ENCODE measurements around the gene ARHGAP42. TPM values are rescaled to one million over a fixed set of nuclear protein-coding genes. Genes with fewer than 3 reads are reported as not detected.

The ARHGAP42 gene
- total and polyA plus RNA-seq, 2 of the 13 experiments (the other 11 are each of a cell fraction or from before 2014, with no cell fraction given) = 2.5 to 4.3 TPM

- no peak overlapping the region for H3K27ac ChIP-seq (ENCODE audit: extremely low read length, insufficient read depth, low read length)
- DNase-seq (ENCODE audit: low spot score) (no peak), FAIRE-seq (no peak), ATAC-seq (no peak)
- CTCF ChIA-PET (ENCODE audit: low intra/inter-chr PET ratio, low total read pairs) = no interaction called here
- no TSS peak for BruUV-seq (replicated peaks)
- no peaks in the 10 kb centered on the region for H4K20me1 ChIP-seq (ENCODE audit: insufficient read depth, low read length)
- POLR2A ChIA-PET = no interaction called here
- WGBS (ENCODE audit: low lambda C conversion rate) = 0% methylated on average over 1 of the region's 1 CpG
- no peaks in the 10 kb centered on the region for H3K9me3 ChIP-seq (ENCODE audit: low read length)
- H3K27me3 ChIP-seq (ENCODE audit: control insufficient read depth in 1 of 2, insufficient read depth in 2 of 2, low read length in 2 of 2) = no peaks in the 10 kb centered on the region
- no peak overlapping the region for H3K9ac ChIP-seq (ENCODE audit: insufficient read depth, low read depth, low read length)
- H2AFZ ChIP-seq (ENCODE audit: low read length) = no peak overlapping the region
- intact Hi-C loops (cut with micrococcal nuclease; ENCODE audit: unreplicated experiment) = no loop called here
- no peaks in the 10 kb centered on the region for H3K79me2 ChIP-seq (ENCODE audit: insufficient read depth, low read length)
- no peak overlapping the region for H3K4me2 ChIP-seq (ENCODE audit: low read depth, low read length)
- H3K36me3 ChIP-seq (replicated peaks in 1 of 2; ENCODE audit: control insufficient read depth in 1 of 2, insufficient read depth in 2 of 2, low read length in 2 of 2) = no peaks in the 10 kb centered on the region
- H3K4me3 ChIP-seq (replicated peaks in 1 of 3; ENCODE audit: insufficient read depth in 1 of 3, low read depth in 2 of 3, low read length in 3 of 3) = no peak overlapping the region
- peaks cover 8% of the 10 kb centered on the region; the same call in 1 of the 2 replicates for H3K4me1 ChIP-seq (ENCODE audit: insufficient read depth, low read length)
- in situ Hi-C loops (cut with HindIII; ENCODE audit: extremely low pct_ligation_motif_present, low pct_unique_long_range_greater_than_20kb) = no loop called here
- TF ChIP-seq PPARG (CRISPR knock-in tag; conservative IDR thresholded peaks at IDR 0.05) = no peak
- TF ChIP-seq AKNA (CRISPR knock-in tag; IDR thresholded peaks at IDR 0.05; ENCODE audit: borderline replicate concordance) = no peak
- no peak for TF ChIP-seq CEBPB (IDR thresholded peaks at IDR 0.05; ENCODE audit: borderline replicate concordance, low read depth, low read length)
- no peak for TF ChIP-seq HOXD1 (CRISPR knock-in tag; IDR thresholded peaks at IDR 0.05)
- no peak for TF ChIP-seq ATAD3A (CRISPR knock-in tag; IDR thresholded peaks at IDR 0.05)
- no peak for TF ChIP-seq ZNF430 (CRISPR knock-in tag; IDR thresholded peaks at IDR 0.05)
- no peak for TF ChIP-seq CENPT (CRISPR knock-in tag; IDR thresholded peaks at IDR 0.05; ENCODE audit: low read depth)
- no peak for TF ChIP-seq TFE3 (CRISPR knock-in tag; IDR thresholded peaks at IDR 0.05)
- TF ChIP-seq STAT5B (CRISPR knock-in tag; IDR thresholded peaks at IDR 0.05) = no peak
- no peak for TF ChIP-seq NCOR1 (IDR thresholded peaks at IDR 0.05; ENCODE audit: borderline replicate concordance, low read length)
- no peak for TF ChIP-seq SMYD3 (CRISPR knock-in tag; IDR thresholded peaks at IDR 0.05)
- TF ChIP-seq PHF8 (CRISPR knock-in tag; IDR thresholded peaks at IDR 0.05) = no peak
- TF ChIP-seq JUN (CRISPR knock-in tag; IDR thresholded peaks at IDR 0.05) = no peak
- TF ChIP-seq ZMYM2 (CRISPR knock-in tag; IDR thresholded peaks at IDR 0.05) = no peak
- no peak for TF ChIP-seq ZNF7 (CRISPR knock-in tag; IDR thresholded peaks at IDR 0.05)
- no peak for TF ChIP-seq THAP9 (CRISPR knock-in tag; IDR thresholded peaks at IDR 0.05; ENCODE audit: borderline replicate concordance)
- no peak for TF ChIP-seq ZC3H13 (CRISPR knock-in tag; IDR thresholded peaks at IDR 0.05)
- TF ChIP-seq IKZF1 (IDR thresholded peaks at IDR 0.05) = no peak
- no peak for TF ChIP-seq ZFP41 (CRISPR knock-in tag; IDR thresholded peaks at IDR 0.05; ENCODE audit: borderline replicate concordance)
These were observed 46.4 kb upstream of the ARHGAP42 start for GRCh38 chr11:100640646-100641045.

Measured in HepG2 (cell line).